SK-N-SH (cell line): ENCODE measurements around the gene CDK11B.
"Not testable (repeated sequence)": the region's sequence is repeated elsewhere in the genome, so short reads cannot be mapped to it uniquely, and the experiment has no call there.

Source experiments
- FOXM1 ChIP-seq: IDR thresholded peaks from 2 replicates; pipeline ENCODE4 v1.4.0; 2012; ENCODE audit warnings: low read depth, mild to moderate bottlenecking
- POLR2AphosphoS5 ChIP-seq: IDR thresholded peaks from 2 replicates; pipeline ENCODE4 v1.6.1; 2012; ENCODE audit warnings: low read depth, low read length
- SIN3A ChIP-seq: IDR thresholded peaks from 2 replicates; pipeline ENCODE4 v1.6.1; 2012; ENCODE audit warnings: low read depth, mild to moderate bottlenecking, low read length, moderate library complexity, borderline replicate concordance
- YY1 ChIP-seq: IDR thresholded peaks from 2 replicates; pipeline ENCODE4 v1.4.0; 2012; ENCODE audit warnings: low read depth, mild to moderate bottlenecking
- TF ChIP-seq, protein P1 (sequence below): IDR thresholded peaks from 2 replicates; pipeline ENCODE4 v1.4.0; 2012; ENCODE audit warnings: low read depth
- TF ChIP-seq, protein P2 (sequence below): IDR thresholded peaks from 2 replicates; pipeline ENCODE4 v1.4.0; 2012; ENCODE audit warnings: low read depth, borderline replicate concordance
- TF ChIP-seq, protein P3 (sequence below): fragments of 200-600 bp; sonication (generic); IDR thresholded peaks from 2 replicates; pipeline ENCODE4 v1.6.1; 2017; ENCODE audit warnings: antibody characterized with exemption, mild to moderate bottlenecking, moderate library complexity
- TF ChIP-seq, protein P4 (sequence below): IDR thresholded peaks from 2 replicates; pipeline ENCODE4 v1.4.0; 2012; ENCODE audit warnings: low read depth, borderline replicate concordance

DNA sequence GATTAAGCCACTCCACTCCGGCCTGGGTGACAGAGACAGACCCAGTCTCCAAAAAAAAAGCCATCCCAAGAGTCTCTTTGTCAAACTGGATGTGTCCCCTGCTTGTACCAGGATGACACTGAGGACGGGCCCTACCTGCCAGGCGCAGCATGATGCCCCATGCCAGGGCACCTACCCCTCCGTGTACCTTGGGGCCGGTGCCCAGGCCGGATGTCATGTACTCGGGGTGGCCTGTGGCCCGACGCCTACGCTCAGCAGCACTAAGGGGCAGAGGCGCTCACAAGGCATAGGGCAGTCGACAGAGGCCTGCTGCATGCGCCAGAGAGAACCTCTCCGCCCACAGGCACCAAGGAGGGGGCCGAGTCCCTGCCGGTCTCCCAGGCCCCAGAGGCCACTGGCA is 19.4 kb downstream of the CDK11B start:
- TF ChIP-seq, protein P1, sequence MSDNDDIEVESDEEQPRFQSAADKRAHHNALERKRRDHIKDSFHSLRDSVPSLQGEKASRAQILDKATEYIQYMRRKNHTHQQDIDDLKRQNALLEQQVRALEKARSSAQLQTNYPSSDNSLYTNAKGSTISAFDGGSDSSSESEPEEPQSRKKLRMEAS, result not testable (repeated sequence)
- TF ChIP-seq, protein P2, sequence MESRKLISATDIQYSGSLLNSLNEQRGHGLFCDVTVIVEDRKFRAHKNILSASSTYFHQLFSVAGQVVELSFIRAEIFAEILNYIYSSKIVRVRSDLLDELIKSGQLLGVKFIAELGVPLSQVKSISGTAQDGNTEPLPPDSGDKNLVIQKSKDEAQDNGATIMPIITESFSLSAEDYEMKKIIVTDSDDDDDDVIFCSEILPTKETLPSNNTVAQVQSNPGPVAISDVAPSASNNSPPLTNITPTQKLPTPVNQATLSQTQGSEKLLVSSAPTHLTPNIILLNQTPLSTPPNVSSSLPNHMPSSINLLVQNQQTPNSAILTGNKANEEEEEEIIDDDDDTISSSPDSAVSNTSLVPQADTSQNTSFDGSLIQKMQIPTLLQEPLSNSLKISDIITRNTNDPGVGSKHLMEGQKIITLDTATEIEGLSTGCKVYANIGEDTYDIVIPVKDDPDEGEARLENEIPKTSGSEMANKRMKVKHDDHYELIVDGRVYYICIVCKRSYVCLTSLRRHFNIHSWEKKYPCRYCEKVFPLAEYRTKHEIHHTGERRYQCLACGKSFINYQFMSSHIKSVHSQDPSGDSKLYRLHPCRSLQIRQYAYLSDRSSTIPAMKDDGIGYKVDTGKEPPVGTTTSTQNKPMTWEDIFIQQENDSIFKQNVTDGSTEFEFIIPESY, result not testable (repeated sequence)
- TF ChIP-seq FOXM1, POLR2AphosphoS5, SIN3A, YY1: not testable (repeated sequence)
- TF ChIP-seq, protein P3, sequence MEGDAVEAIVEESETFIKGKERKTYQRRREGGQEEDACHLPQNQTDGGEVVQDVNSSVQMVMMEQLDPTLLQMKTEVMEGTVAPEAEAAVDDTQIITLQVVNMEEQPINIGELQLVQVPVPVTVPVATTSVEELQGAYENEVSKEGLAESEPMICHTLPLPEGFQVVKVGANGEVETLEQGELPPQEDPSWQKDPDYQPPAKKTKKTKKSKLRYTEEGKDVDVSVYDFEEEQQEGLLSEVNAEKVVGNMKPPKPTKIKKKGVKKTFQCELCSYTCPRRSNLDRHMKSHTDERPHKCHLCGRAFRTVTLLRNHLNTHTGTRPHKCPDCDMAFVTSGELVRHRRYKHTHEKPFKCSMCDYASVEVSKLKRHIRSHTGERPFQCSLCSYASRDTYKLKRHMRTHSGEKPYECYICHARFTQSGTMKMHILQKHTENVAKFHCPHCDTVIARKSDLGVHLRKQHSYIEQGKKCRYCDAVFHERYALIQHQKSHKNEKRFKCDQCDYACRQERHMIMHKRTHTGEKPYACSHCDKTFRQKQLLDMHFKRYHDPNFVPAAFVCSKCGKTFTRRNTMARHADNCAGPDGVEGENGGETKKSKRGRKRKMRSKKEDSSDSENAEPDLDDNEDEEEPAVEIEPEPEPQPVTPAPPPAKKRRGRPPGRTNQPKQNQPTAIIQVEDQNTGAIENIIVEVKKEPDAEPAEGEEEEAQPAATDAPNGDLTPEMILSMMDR, result not testable (repeated sequence)
- TF ChIP-seq, protein P4, sequence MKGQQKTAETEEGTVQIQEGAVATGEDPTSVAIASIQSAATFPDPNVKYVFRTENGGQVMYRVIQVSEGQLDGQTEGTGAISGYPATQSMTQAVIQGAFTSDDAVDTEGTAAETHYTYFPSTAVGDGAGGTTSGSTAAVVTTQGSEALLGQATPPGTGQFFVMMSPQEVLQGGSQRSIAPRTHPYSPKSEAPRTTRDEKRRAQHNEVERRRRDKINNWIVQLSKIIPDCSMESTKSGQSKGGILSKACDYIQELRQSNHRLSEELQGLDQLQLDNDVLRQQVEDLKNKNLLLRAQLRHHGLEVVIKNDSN, result not testable (repeated sequence)
